Natural killer cell (primary cell): ENCODE results near the gene GALR2. TPM values are rescaled to one million over a fixed set of nuclear protein-coding genes. Genes with fewer than 3 reads are reported as not detected.

Experiments
- ATAC-seq, 3 donors: fragments of 150-1000 bp in 2 of 3; fragments of 200-7000 bp in 1 of 3; cut with Tn5 transposase; 1 replicate in 1 of 3; 2 replicates in 2 of 3; pipeline ENCODE4 v1.10.0; 2021; ENCODE audit warnings: mild to moderate bottlenecking in 2 of 3, moderate library complexity in 2 of 3
- DNase-seq, 2 donors: peaks; one replicate each; pipeline versions ENCODE4 v3.0.0 to v3.0.0-alpha.2; 2013 to 2021; ENCODE audit warnings: mixed read lengths in 1 of 2
- H3K27ac ChIP-seq: one replicate; pipeline ENCODE4 v1.5.1; 2013; ENCODE audit warnings: mild to moderate bottlenecking, low read length
- H3K27me3 ChIP-seq: one replicate; pipeline ENCODE4 v1.6.1; 2013; ENCODE audit warnings: low read length; ENCODE audit not compliant: control insufficient read depth, insufficient read depth
- H3K36me3 ChIP-seq: one replicate; pipeline ENCODE4 v1.6.1; 2013; ENCODE audit warnings: low read length; ENCODE audit not compliant: control insufficient read depth, insufficient read depth
- H3K4me1 ChIP-seq: one replicate; pipeline ENCODE4 v1.6.1; 2013; ENCODE audit warnings: low read length; ENCODE audit not compliant: control insufficient read depth, insufficient read depth
- H3K4me3 ChIP-seq: one replicate; pipeline ENCODE4 v1.5.1; 2013; ENCODE audit warnings: low read length
- H3K9me3 ChIP-seq: one replicate; pipeline ENCODE4 v1.6.1; 2013; ENCODE audit warnings: low read length; ENCODE audit not compliant: control insufficient read depth, insufficient read depth
- H3K27ac Mint-ChIP-seq, 2 donors: one replicate each; pipeline ENCODE4 v1.8.0; 2022; ENCODE audit warnings: mild to moderate bottlenecking in 2 of 2, mixed read lengths in 2 of 2, moderate library complexity in 1 of 2
- H3K27me3 Mint-ChIP-seq, 2 donors: one replicate each; pipeline ENCODE4 v1.8.0; 2022; ENCODE audit warnings: low read depth in 2 of 2, mixed read lengths in 2 of 2
- H3K36me3 Mint-ChIP-seq: one replicate; pipeline ENCODE4 v1.8.0; 2022; ENCODE audit warnings: mixed read lengths
- H3K4me1 Mint-ChIP-seq, 2 donors: one replicate each; pipeline ENCODE4 v1.8.0; 2022; ENCODE audit warnings: mixed read lengths in 2 of 2
- H3K4me3 Mint-ChIP-seq: one replicate; pipeline ENCODE4 v1.8.0; 2022; ENCODE audit warnings: mild to moderate bottlenecking, moderate library complexity, mixed read lengths
- H3K9me3 Mint-ChIP-seq, 2 donors: one replicate each; pipeline ENCODE4 v1.8.0; 2022; ENCODE audit warnings: mixed read lengths in 2 of 2
- WGBS: methylation state at CpG from one replicate; pipeline ENCODE4 v1.1.7; 2013; ENCODE audit warnings: missing lambda C conversion rate; ENCODE audit not compliant: insufficient coverage; 5-methylcytosine and 5-hydroxymethylcytosine counted together
- intact Hi-C: fragments of 100-400 bp; cut with micrococcal nuclease; formaldehyde crosslinking; loops from one replicate; pipeline ENCODE4 v1.14.2; 2022
- total RNA-seq, 4 donors: library from RNA; stranded (reverse); fragments of 120-200 nt in 1 of 4; gene quantifications; one replicate each; pipeline versions ENCODE4 v1.2.3 to v1.2.4, GENCODE V29; 2013 to 2022
- TF ChIP-seq, protein P1 (sequence below): fragments of 200-600 bp; IDR thresholded peaks from one replicate; pipeline ENCODE4 v1.8.0; 2022; ENCODE audit warnings: antibody characterized with exemption

The GALR2 gene
- total RNA-seq, 3 donors from 2014 or later (not counting 1 experiment from before 2014, with no cell fraction given), result 0.27 to 0.53 TPM; not detected in 1

DNA sequence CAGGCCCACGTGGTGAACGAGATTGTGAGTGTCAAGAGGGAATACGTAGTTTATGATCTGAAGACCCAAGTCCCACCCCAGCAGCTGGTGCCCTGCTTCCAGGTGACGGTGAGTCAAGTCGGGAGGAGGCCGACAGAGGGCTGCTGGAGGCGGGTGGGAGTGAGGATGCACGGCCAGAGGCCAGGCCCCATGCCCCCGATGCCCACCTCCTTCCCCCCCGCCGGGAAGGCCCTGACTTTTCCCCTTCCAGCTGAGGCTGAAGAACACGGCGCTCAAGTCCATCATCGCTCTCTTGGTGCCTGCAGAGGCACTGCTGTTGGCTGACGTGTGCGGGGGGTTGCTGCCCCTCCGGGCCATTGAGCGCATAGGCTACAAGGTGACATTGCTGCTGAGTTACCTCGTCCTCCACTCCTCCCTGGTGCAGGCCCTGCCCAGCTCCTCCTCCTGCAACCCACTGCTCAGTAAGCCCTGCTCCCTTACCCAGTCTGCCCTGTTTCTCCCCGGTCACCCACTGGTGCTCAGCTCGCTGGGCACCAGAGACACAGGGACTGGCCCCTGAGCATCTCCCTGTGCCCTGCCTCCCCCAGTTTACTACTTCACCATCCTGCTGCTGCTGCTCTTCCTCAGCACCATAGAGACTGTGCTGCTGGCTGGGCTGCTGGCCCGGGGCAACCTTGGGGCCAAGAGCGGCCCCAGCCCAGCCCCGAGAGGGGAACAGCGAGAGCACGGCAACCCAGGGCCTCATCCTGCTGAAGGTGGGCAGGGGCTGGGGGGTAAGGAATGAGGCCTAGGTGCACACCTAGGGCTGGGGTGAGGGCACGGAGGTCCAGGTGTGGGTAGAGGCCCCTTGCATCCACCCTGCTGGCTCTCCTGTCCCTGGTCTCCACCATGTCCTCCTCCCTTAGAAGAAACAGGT is 7.0 kb downstream of the GALR2 start:
- Histone ChIP-seq H3K9me3 (no peaks in the 10 kb centered on the region), H3K4me3 (no peak overlapping the region), H3K4me1 (peaks cover 20% of the 10 kb centered on the region), H3K27ac (no peak overlapping the region), H3K36me3 (peaks cover 41% of the 10 kb centered on the region), H3K27me3 (peaks cover 13% of the 10 kb centered on the region)
- Mint-ChIP-seq H3K36me3 (no peaks in the 10 kb centered on the region), H3K27ac (peak overlapping the region in 1 of 2 donors; percentile 37), H3K4me1 (peaks cover 9 to 16% of the 10 kb centered on the region in 2 donors), H3K27me3 (peaks cover 10 to 19% of the 10 kb centered on the region in 2 donors), H3K9me3 (no peaks in the 10 kb centered on the region), H3K4me3 (no peak overlapping the region)
- intact Hi-C loops, result no loop called here
- ATAC-seq, result no peak
- no peak for DNase-seq
- TF ChIP-seq, protein P1, sequence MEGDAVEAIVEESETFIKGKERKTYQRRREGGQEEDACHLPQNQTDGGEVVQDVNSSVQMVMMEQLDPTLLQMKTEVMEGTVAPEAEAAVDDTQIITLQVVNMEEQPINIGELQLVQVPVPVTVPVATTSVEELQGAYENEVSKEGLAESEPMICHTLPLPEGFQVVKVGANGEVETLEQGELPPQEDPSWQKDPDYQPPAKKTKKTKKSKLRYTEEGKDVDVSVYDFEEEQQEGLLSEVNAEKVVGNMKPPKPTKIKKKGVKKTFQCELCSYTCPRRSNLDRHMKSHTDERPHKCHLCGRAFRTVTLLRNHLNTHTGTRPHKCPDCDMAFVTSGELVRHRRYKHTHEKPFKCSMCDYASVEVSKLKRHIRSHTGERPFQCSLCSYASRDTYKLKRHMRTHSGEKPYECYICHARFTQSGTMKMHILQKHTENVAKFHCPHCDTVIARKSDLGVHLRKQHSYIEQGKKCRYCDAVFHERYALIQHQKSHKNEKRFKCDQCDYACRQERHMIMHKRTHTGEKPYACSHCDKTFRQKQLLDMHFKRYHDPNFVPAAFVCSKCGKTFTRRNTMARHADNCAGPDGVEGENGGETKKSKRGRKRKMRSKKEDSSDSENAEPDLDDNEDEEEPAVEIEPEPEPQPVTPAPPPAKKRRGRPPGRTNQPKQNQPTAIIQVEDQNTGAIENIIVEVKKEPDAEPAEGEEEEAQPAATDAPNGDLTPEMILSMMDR, result no peak
- 90% methylated on average over 27 of the region's 27 CpGs for WGBS

DNA sequence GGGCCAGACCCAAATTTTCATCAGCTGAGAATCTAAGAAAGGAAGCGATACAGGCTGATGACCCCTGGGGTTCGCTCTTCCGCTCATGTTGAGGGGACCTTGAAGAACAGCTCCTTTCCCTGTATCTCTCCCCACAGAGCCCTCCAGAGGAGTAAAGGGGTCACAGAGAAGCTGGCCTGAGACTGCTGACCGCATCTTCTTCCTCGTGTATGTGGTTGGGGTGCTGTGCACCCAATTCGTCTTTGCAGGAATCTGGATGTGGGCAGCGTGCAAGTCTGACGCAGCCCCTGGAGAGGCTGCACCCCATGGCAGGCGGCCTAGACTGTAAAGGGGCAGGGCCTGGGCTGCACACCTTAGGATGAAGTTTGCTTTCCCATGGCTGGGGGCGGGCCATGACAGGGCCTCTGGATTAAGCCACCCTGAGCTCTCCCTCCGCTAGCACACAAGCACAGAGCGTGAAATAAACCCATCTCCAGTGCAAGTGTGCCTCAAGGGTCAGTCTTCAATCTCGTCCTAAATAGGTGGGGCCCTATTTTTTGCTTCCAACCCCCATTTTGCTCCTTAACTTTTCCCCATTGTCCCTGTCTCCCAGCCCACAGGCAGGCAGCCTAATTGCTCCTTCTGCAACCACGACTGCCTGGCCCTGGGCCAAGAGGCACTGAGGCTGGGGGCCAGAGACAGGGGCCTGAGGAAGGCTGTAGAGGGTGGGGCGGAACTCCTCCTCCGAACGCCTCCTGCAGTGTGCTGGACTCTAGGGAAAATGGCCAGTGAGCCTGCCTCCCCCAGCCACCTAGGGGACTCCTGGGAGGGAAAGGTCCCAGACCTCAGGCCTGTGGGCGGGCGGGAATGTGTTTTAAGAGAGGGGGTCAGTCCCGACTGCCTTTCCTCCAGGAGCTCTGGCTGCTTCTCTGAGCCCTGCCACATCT is 8.0 kb downstream of the GALR2 start:
- Histone ChIP-seq H3K27me3 (peaks cover 7% of the 10 kb centered on the region), H3K36me3 (peaks cover 51% of the 10 kb centered on the region), H3K4me1 (peaks cover 12% of the 10 kb centered on the region), H3K9me3 (no peaks in the 10 kb centered on the region), H3K4me3 (no peak overlapping the region), H3K27ac (no peak overlapping the region)
- TF ChIP-seq, protein P1, result no peak
- H3K36me3 Mint-ChIP-seq, result no peaks in the 10 kb centered on the region
- WGBS, result 95% methylated on average over 20 of the region's 20 CpGs
- no peak for ATAC-seq
- peaks cover 0 to 6% of the 10 kb centered on the region in 2 donors for H3K4me1 Mint-ChIP-seq
- peak overlapping the region in 1 of 2 donors; percentile 37 for H3K27ac Mint-ChIP-seq
- intact Hi-C loops, result no loop called here
- no peak for DNase-seq
- peaks cover 0 to 8% of the 10 kb centered on the region in 2 donors for H3K27me3 Mint-ChIP-seq
- no peaks in the 10 kb centered on the region for H3K9me3 Mint-ChIP-seq
- no peak overlapping the region for H3K4me3 Mint-ChIP-seq

DNA sequence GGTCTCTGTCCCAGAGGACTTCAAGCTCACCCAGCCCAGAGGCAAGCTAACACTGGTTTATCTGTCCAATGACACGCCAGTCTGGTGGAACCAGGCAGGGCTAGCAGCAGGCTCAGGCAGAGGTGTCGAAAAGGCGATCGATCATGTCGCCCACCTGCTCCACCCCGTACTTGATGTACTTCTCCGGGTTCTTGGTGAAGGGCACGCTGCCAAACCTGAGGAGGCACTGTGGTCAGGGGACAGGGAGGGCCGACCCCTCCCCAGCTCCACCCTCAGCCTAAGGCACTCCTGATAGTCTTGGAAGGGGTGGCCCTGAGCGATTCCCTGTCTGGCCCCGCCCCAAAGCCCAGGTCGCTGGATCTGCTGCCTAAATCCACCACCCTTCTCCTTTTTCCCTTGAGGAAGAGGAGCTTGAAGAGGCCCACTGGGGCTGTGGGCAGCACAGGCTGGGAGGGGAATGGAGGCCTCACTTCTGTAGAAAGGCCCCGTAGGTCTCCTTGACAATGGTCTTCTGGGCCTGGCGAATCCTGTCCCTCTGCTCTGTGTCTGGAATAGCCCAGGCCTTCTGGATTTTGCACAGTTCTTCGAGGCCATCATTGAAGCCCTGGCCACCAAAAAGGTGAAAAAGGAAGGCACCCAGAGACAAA is 9.1 kb downstream of the GALR2 start:
- H3K9me3 ChIP-seq, result no peaks in the 10 kb centered on the region
- ATAC-seq, result no peak

More for the DNA sequence above, 9.1 kb downstream of the GALR2 start:
- TF ChIP-seq, protein P1, result no peak
- peaks cover 0 to 6% of the 10 kb centered on the region in 2 donors for H3K4me1 Mint-ChIP-seq
- H3K27me3 ChIP-seq, result no peaks in the 10 kb centered on the region
- intact Hi-C loops, result no loop called here
- no peaks in the 10 kb centered on the region for H3K36me3 Mint-ChIP-seq
- no peak overlapping the region for H3K4me3 Mint-ChIP-seq
- no peak overlapping the region for H3K4me3 ChIP-seq
- H3K36me3 ChIP-seq, result peaks cover 62% of the 10 kb centered on the region
- no peak overlapping the region for H3K27ac Mint-ChIP-seq
- no peak overlapping the region for H3K27ac ChIP-seq
- peaks cover 0 to 2% of the 10 kb centered on the region in 2 donors for H3K27me3 Mint-ChIP-seq
- no peak for DNase-seq
- peaks cover 12% of the 10 kb centered on the region for H3K4me1 ChIP-seq
- WGBS, result 91% methylated on average over 11 of the region's 15 CpGs
- no peaks in the 10 kb centered on the region for H3K9me3 Mint-ChIP-seq
